Activated B cell treated with CpG ODN at 0.5 μM for 24 hours (primary cell): ENCODE results near the gene TLR4. TPM values are rescaled to one million over a fixed set of nuclear protein-coding genes. Genes with fewer than 3 reads are reported as not detected.

ENCODE experiments used
- ATAC-seq: fragments of 200-7000 bp; cut with Tn5 transposase; one replicate; pipeline ENCODE4 v1.10.0; 2021; ENCODE audit warnings: low read depth, mild to moderate bottlenecking, moderate library complexity
- CTCF ChIA-PET: fragments of 350-600 bp; sonication (Branson Sonifier 250); formaldehyde crosslinking; loops from one replicate; lab custom pipeline; 2021; ENCODE audit warnings: antibody characterized with exemption; lab: Charles Lee
- POLR2A ChIA-PET: fragments of 350-600 bp; sonication (Branson Sonifier 250); formaldehyde crosslinking; loops from one replicate; lab custom pipeline; 2021; ENCODE audit warnings: antibody characterized with exemption; lab: Charles Lee
- DNase-seq: peaks from one replicate; pipeline ENCODE4 v3.0.0; 2022
- H3K27ac Mint-ChIP-seq: one replicate; pipeline ENCODE4 v1.8.0; 2020; ENCODE audit warnings: mixed read lengths
- H3K27me3 Mint-ChIP-seq: one replicate; pipeline ENCODE4 v1.8.0; 2021; ENCODE audit warnings: mixed read lengths
- H3K36me3 Mint-ChIP-seq: one replicate; pipeline ENCODE4 v1.8.0; 2021; ENCODE audit warnings: low read depth, mixed read lengths
- H3K4me1 Mint-ChIP-seq: one replicate; pipeline ENCODE4 v1.8.0; 2021; ENCODE audit warnings: mixed read lengths
- H3K4me3 Mint-ChIP-seq: one replicate; pipeline ENCODE4 v1.8.0; 2020; ENCODE audit warnings: mild to moderate bottlenecking, mixed read lengths
- H3K9me3 Mint-ChIP-seq: one replicate; pipeline ENCODE4 v1.8.0; 2020; ENCODE audit warnings: mixed read lengths
- intact Hi-C: fragments of 100-400 bp; cut with micrococcal nuclease; formaldehyde crosslinking; loops from one replicate; pipeline ENCODE4 v1.15.1; 2024
- total RNA-seq: library from RNA; stranded (reverse); gene quantifications from 2 replicates; pipeline ENCODE4 v1.2.3, GENCODE V29; 2022
- TF ChIP-seq, protein P1 (sequence below): fragments of 200-600 bp; IDR thresholded peaks from one replicate; pipeline ENCODE4 v1.8.0; 2022; ENCODE audit warnings: antibody characterized with exemption, mild to moderate bottlenecking

TLR4 gene
- total RNA-seq, 1 donor from 2014 or later = 2.2 TPM

DNA sequence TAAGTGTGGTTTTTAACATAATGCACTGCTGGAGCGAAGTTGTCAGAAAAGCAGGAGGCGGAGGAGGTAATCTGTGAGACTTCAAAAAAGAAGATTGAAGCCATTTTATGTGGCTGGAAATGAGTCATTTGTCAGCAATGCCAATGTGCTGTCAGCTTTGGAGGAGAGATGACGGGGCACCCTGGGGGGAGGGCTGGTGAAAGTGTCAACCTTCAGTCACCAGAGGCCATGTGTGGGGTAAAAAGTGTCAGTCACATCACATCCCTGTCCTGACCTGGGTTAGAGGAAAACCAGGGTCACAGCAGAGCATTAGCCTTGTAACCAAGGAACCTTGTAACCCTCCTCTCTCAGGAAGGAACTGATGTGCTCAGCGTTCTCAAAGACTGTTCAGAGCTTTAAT, 59.1 kb downstream of the TLR4 start:
- ATAC-seq = no peak
- TF ChIP-seq, protein P1, sequence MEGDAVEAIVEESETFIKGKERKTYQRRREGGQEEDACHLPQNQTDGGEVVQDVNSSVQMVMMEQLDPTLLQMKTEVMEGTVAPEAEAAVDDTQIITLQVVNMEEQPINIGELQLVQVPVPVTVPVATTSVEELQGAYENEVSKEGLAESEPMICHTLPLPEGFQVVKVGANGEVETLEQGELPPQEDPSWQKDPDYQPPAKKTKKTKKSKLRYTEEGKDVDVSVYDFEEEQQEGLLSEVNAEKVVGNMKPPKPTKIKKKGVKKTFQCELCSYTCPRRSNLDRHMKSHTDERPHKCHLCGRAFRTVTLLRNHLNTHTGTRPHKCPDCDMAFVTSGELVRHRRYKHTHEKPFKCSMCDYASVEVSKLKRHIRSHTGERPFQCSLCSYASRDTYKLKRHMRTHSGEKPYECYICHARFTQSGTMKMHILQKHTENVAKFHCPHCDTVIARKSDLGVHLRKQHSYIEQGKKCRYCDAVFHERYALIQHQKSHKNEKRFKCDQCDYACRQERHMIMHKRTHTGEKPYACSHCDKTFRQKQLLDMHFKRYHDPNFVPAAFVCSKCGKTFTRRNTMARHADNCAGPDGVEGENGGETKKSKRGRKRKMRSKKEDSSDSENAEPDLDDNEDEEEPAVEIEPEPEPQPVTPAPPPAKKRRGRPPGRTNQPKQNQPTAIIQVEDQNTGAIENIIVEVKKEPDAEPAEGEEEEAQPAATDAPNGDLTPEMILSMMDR = no peak
- no peak overlapping the region for H3K27ac Mint-ChIP-seq
- no peak overlapping the region for H3K4me3 Mint-ChIP-seq
- H3K9me3 Mint-ChIP-seq = no peaks in the 10 kb centered on the region
- DNase-seq = no peak
- no peaks in the 10 kb centered on the region for H3K36me3 Mint-ChIP-seq
- peaks cover 22% of the 10 kb centered on the region for H3K27me3 Mint-ChIP-seq
- POLR2A ChIA-PET = no interaction called here
- intact Hi-C loops = no loop called here
- CTCF ChIA-PET = no interaction called here
- no peaks in the 10 kb centered on the region for H3K4me1 Mint-ChIP-seq

DNA sequence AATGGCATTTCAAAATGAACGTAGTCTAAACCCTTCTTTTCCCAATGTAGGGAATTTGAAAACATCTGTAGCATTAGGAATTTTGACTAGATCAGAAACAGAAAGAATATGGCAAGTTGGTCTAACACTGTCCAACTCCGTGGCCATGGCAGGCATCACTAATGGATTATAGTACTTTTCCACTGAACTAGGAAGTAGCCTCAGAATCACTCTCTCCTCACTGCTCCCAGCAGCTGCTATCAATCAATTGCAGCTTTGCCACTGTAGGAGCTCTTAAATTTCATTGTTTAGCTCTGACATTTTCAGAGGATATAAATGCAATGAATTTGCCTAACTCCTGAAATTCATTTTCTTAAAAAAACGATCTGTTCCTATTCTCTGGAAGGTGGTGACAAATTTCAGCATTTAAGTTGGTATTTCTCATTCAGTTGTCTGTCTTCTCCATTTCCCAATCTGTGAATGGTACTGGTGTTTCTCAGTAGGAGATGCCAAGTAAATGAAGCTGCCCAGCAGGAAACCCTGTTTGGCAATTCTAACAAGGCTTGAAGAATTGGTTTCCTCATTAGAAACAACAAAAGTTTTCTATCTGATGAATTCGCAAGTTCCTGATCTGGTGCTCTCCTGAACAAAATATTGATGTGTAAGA, 64.7 kb downstream of the TLR4 start:
- ChIA-PET CTCF (no interaction called here), POLR2A (no interaction called here)
- H3K4me3 Mint-ChIP-seq = no peak overlapping the region
- intact Hi-C loops = no loop called here
- no peaks in the 10 kb centered on the region for H3K4me1 Mint-ChIP-seq
- ATAC-seq (no peak), DNase-seq (no peak)
- H3K9me3 Mint-ChIP-seq = no peaks in the 10 kb centered on the region
- peaks cover 26% of the 10 kb centered on the region for H3K27me3 Mint-ChIP-seq
- no peaks in the 10 kb centered on the region for H3K36me3 Mint-ChIP-seq
- no peak overlapping the region for H3K27ac Mint-ChIP-seq
- TF ChIP-seq, protein P1 = no peak

GRCh38 chr9:117771136-117771535, 66.9 kb downstream of the TLR4 start:
- Mint-ChIP-seq H3K9me3 (no peaks in the 10 kb centered on the region), H3K27ac (no peak overlapping the region), H3K4me3 (no peak overlapping the region), H3K36me3 (no peaks in the 10 kb centered on the region), H3K4me1 (no peaks in the 10 kb centered on the region), H3K27me3 (peaks cover 30% of the 10 kb centered on the region)
- DNase-seq (no peak), ATAC-seq (no peak)
- ChIA-PET CTCF (no interaction called here), POLR2A (no interaction called here)
- intact Hi-C loops = no loop called here
- TF ChIP-seq, protein P1 = no peak

DNA sequence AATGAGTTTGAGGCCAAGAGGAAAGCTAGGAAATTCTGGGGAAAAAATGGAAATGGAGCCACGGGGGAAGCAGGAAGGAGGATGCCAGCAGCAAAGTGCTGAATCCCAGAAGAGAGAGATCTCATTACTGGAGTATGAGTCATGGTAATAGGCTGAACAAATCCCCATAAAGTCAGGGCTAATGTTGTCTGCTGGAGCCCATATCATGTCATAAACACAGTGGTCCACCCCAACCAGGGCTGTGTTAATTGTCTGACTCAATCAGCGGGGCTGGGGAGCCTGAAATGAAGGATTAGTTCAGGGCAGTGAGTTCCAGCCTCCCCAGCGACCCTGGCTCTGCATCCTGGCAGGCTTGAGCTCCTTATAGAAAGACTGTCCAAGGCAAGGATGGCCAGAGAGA, 68.8 kb downstream of the TLR4 start:
- ATAC-seq (no peak), DNase-seq (no peak)
- ChIA-PET CTCF (no interaction called here), POLR2A (no interaction called here)
- Mint-ChIP-seq H3K27me3 (peaks cover 25% of the 10 kb centered on the region), H3K36me3 (no peaks in the 10 kb centered on the region), H3K4me1 (no peaks in the 10 kb centered on the region), H3K9me3 (no peaks in the 10 kb centered on the region), H3K27ac (no peak overlapping the region), H3K4me3 (no peak overlapping the region)
- intact Hi-C loops = no loop called here
- TF ChIP-seq, protein P1 = no peak
